CD4-positive, alpha-beta T cell (primary cell): ENCODE results near the gene TNS1. TPM values are rescaled to one million over a fixed set of nuclear protein-coding genes. Genes with fewer than 3 reads are reported as not detected.

Experiments used
- ATAC-seq: fragments of 200-7000 bp; cut with Tn5 transposase; one replicate; pipeline ENCODE4 v1.10.0; 2022; ENCODE audit warnings: mild to moderate bottlenecking; ENCODE audit not compliant: poor library complexity
- CTCF ChIA-PET: fragments of 350-600 bp; sonication (Branson Sonifier 250); formaldehyde crosslinking; loops from one replicate; lab custom pipeline; 2021; ENCODE audit warnings: antibody characterized with exemption, inconsistent platforms; lab: Charles Lee
- POLR2A ChIA-PET: fragments of 350-600 bp; sonication (Branson Sonifier 250); formaldehyde crosslinking; loops from one replicate; lab custom pipeline; 2021; ENCODE audit warnings: antibody characterized with exemption, inconsistent platforms; lab: Charles Lee
- DNase-seq, 14 experiments: peaks; one replicate each; pipeline ENCODE4 v3.0.0-alpha.2; 2013 to 2020; ENCODE audit warnings: mixed read lengths in 2 of 14
- H3K27ac ChIP-seq, 2 donors: one replicate each; pipeline versions ENCODE4 v1.5.1 to v1.7.0; 2013; ENCODE audit warnings: low read length in 2 of 2, low read depth in 1 of 2, mild to moderate bottlenecking in 1 of 2
- H3K27me3 ChIP-seq, 2 experiments: 1 replicate in 1 of 2; 2 replicates in 1 of 2; pipeline versions ENCODE4 v1.6.1 to v1.7.0; 2013; ENCODE audit warnings: low read length in 2 of 2, control low read depth in 1 of 2, mild to moderate bottlenecking in 1 of 2, moderate library complexity in 1 of 2; ENCODE audit not compliant: insufficient read depth in 2 of 2, control insufficient read depth in 1 of 2
- H3K36me3 ChIP-seq: one replicate; pipeline ENCODE4 v1.6.1; 2013; ENCODE audit warnings: low read length, control low read depth; ENCODE audit not compliant: insufficient read depth
- H3K4me1 ChIP-seq: one replicate; pipeline ENCODE4 v1.6.1; 2013; ENCODE audit warnings: low read length, control low read depth; ENCODE audit not compliant: insufficient read depth
- H3K4me3 ChIP-seq: one replicate; pipeline ENCODE4 v1.5.1; 2013; ENCODE audit warnings: mild to moderate bottlenecking, low read length, moderate library complexity
- H3K9me3 ChIP-seq, 2 experiments: 1 replicate in 1 of 2; 2 replicates in 1 of 2; pipeline versions ENCODE4 v1.6.1 to v1.7.0; 2013; ENCODE audit warnings: low read length in 2 of 2, mild to moderate bottlenecking in 2 of 2, control low read depth in 1 of 2, moderate library complexity in 1 of 2; ENCODE audit not compliant: control insufficient read depth in 1 of 2, insufficient read depth in 1 of 2
- H3K27ac Mint-ChIP-seq: one replicate; pipeline ENCODE4 v1.8.0; 2020; ENCODE audit warnings: mixed read lengths
- H3K27me3 Mint-ChIP-seq: one replicate; pipeline ENCODE4 v1.8.0; 2021; ENCODE audit warnings: mixed read lengths
- H3K36me3 Mint-ChIP-seq: one replicate; pipeline ENCODE4 v1.8.0; 2021; ENCODE audit warnings: low read depth, mixed read lengths
- H3K4me1 Mint-ChIP-seq: one replicate; pipeline ENCODE4 v1.8.0; 2021; ENCODE audit warnings: low read depth, mixed read lengths
- H3K4me3 Mint-ChIP-seq: one replicate; pipeline ENCODE4 v1.8.0; 2020; ENCODE audit warnings: mild to moderate bottlenecking, mixed read lengths
- H3K9me3 Mint-ChIP-seq: one replicate; pipeline ENCODE4 v1.8.0; 2020; ENCODE audit warnings: mixed read lengths
- CTCF ChIP-seq: fragments of 200-600 bp; IDR thresholded peaks from one replicate; pipeline ENCODE4 v1.8.0; 2022; ENCODE audit warnings: antibody characterized with exemption, mild to moderate bottlenecking
- intact Hi-C, 2 experiments: fragments of 100-400 bp; cut with DNase I in 1 of 2; cut with micrococcal nuclease in 1 of 2; formaldehyde crosslinking; loops; one replicate each; pipeline versions ENCODE4 v1.15.1 to v1.9.0; 2023 to 2025; cut with DNase I, micrococcal nuclease
- total RNA-seq, 174 experiments: library from RNA in 2 of 174; stranded (reverse) in 2 of 174; gene quantifications; one replicate each; pipeline ENCODE4 v1.2.3 and lab custom pipeline; 2021 to 2026

Gene TNS1
- total RNA-seq, 2 experiments from 2014 or later = 0.25 to 0.34 TPM

- ChIA-PET POLR2A (no interaction called here), CTCF (no interaction called here)
- intact Hi-C loops = no loop called here
- H3K36me3 ChIP-seq = no peaks in the 10 kb centered on the region
- peaks cover 0 to 5% of the 10 kb centered on the region in 2 experiments for H3K27me3 ChIP-seq
- no peaks in the 10 kb centered on the region for H3K4me1 ChIP-seq
- Mint-ChIP-seq H3K27me3 (peaks cover 5% of the 10 kb centered on the region), H3K36me3 (no peaks in the 10 kb centered on the region), H3K9me3 (no peaks in the 10 kb centered on the region), H3K27ac (no peak overlapping the region), H3K4me3 (no peak overlapping the region), H3K4me1 (no peaks in the 10 kb centered on the region)
- ATAC-seq (no peak), DNase-seq (no peak)
- no peak overlapping the region for H3K27ac ChIP-seq
- no peak overlapping the region for H3K4me3 ChIP-seq
- no peak for TF ChIP-seq CTCF
- H3K9me3 ChIP-seq = no peaks in the 10 kb centered on the region
Measured at GRCh38 chr2:217975626-217976025, 27.2 kb downstream of the TNS1 start.

GRCh38 chr2:217974389-217975005, 28.3 kb downstream of the TNS1 start:
- TF ChIP-seq CTCF = no peak
- DNase-seq (no peak), ATAC-seq (no peak)
- Histone ChIP-seq H3K4me3 (no peak overlapping the region), H3K36me3 (no peaks in the 10 kb centered on the region), H3K27ac (no peak overlapping the region), H3K4me1 (no peaks in the 10 kb centered on the region), H3K27me3 (peaks cover 0 to 5% of the 10 kb centered on the region in 2 experiments), H3K9me3 (no peaks in the 10 kb centered on the region)
- intact Hi-C loops = no loop called here
- no peak overlapping the region for H3K27ac Mint-ChIP-seq
- H3K4me1 Mint-ChIP-seq = no peaks in the 10 kb centered on the region
- no peaks in the 10 kb centered on the region for H3K36me3 Mint-ChIP-seq
- POLR2A ChIA-PET = no interaction called here
- CTCF ChIA-PET = no interaction called here
- peaks cover 4% of the 10 kb centered on the region for H3K27me3 Mint-ChIP-seq
- no peaks in the 10 kb centered on the region for H3K9me3 Mint-ChIP-seq
- no peak overlapping the region for H3K4me3 Mint-ChIP-seq

GRCh38 chr2:217973008-217973787, 29.6 kb downstream of the TNS1 start:
- POLR2A ChIA-PET = no interaction called here

More at GRCh38 chr2:217973008-217973787, 29.6 kb downstream of the TNS1 start:
- no peak for DNase-seq
- no peaks in the 10 kb centered on the region for H3K9me3 ChIP-seq
- intact Hi-C loops = no loop called here
- H3K36me3 ChIP-seq = no peaks in the 10 kb centered on the region
- no peaks in the 10 kb centered on the region for H3K9me3 Mint-ChIP-seq
- CTCF ChIA-PET = no interaction called here
- no peaks in the 10 kb centered on the region for H3K4me1 Mint-ChIP-seq
- H3K4me3 Mint-ChIP-seq = no peak overlapping the region
- no peak for TF ChIP-seq CTCF
- H3K27me3 ChIP-seq = peaks cover 0 to 5% of the 10 kb centered on the region in 2 experiments
- no peak overlapping the region for H3K27ac Mint-ChIP-seq
- ATAC-seq = no peak
- H3K4me1 ChIP-seq = no peaks in the 10 kb centered on the region
- peaks cover 4% of the 10 kb centered on the region for H3K27me3 Mint-ChIP-seq
- no peak overlapping the region for H3K27ac ChIP-seq
- no peaks in the 10 kb centered on the region for H3K36me3 Mint-ChIP-seq
- no peak overlapping the region for H3K4me3 ChIP-seq
